ENCODE measurements around the gene UVRAG.

UVRAG gene

GRCh38 chr11:75809991-75810390, 5.0 kb upstream of the UVRAG start:
- DNase-seq (ENCODE audit: low spot score): no peak

GRCh38 chr11:75810637-75811390, 4.2 kb upstream of the UVRAG start:
- no peak for DNase-seq (ENCODE audit: low spot score)

- no peak for DNase-seq (ENCODE audit: low spot score)
Measured at GRCh38 chr11:75811485-75811884, 3.5 kb upstream of the UVRAG start.

- no peak for DNase-seq (ENCODE audit: low spot score)
Measured at GRCh38 chr11:75812542-75813040, 2.4 kb upstream of the UVRAG start.

- DNase-seq (ENCODE audit: low spot score): no peak
Measured at GRCh38 chr11:75813124-75813523, 1.9 kb upstream of the UVRAG start.

GRCh38 chr11:75813622-75814039, 1.4 kb upstream of the UVRAG start:
- no peak for DNase-seq (ENCODE audit: low spot score)

GRCh38 chr11:75814363-75814676, 690 bp upstream of the UVRAG start:
- no peak for DNase-seq (ENCODE audit: low spot score)

- peak; percentile 28 for DNase-seq (ENCODE audit: low spot score)
Measured at GRCh38 chr11:75815345-75816168, 547 bp downstream of the UVRAG start.

GRCh38 chr11:75816561-75817239, 1.7 kb downstream of the UVRAG start:
- no peak for DNase-seq (ENCODE audit: low spot score)

- DNase-seq (ENCODE audit: low spot score): no peak
Measured at GRCh38 chr11:75820645-75821044, 5.6 kb downstream of the UVRAG start.

- DNase-seq (ENCODE audit: low spot score): no peak
Measured at GRCh38 chr11:75821202-75821601, 6.2 kb downstream of the UVRAG start.

GRCh38 chr11:75822541-75822940, 7.5 kb downstream of the UVRAG start:
- no peak for DNase-seq (ENCODE audit: low spot score)

- no peak for DNase-seq (ENCODE audit: low spot score)
Measured at GRCh38 chr11:75823415-75823814, 8.4 kb downstream of the UVRAG start.

GRCh38 chr11:75823946-75824345, 8.9 kb downstream of the UVRAG start:
- no peak for DNase-seq (ENCODE audit: low spot score)

GRCh38 chr11:75826461-75827230, 11.6 kb downstream of the UVRAG start:
- no peak for DNase-seq (ENCODE audit: low spot score)

GRCh38 chr11:75827562-75827961, 12.6 kb downstream of the UVRAG start:
- no peak for DNase-seq (ENCODE audit: low spot score)

- no peak for DNase-seq (ENCODE audit: low spot score)
Measured at GRCh38 chr11:75831915-75832502, 17.0 kb downstream of the UVRAG start.

GRCh38 chr11:75834728-75835127, 19.7 kb downstream of the UVRAG start:
- no peak for DNase-seq (ENCODE audit: low spot score)

- no peak for DNase-seq (ENCODE audit: low spot score)
Measured at GRCh38 chr11:75836417-75836816, 21.4 kb downstream of the UVRAG start.

- no peak for DNase-seq (ENCODE audit: low spot score)
Measured at GRCh38 chr11:75839851-75840250, 24.8 kb downstream of the UVRAG start.

GRCh38 chr11:75840522-75840921, 25.5 kb downstream of the UVRAG start:
- DNase-seq (ENCODE audit: low spot score): no peak

GRCh38 chr11:75841739-75842138, 26.7 kb downstream of the UVRAG start:
- no peak for DNase-seq (ENCODE audit: low spot score)

Data from HuH-7 (cell line).